ENCODE measurements around the gene RND3.

The RND3 gene

DNA sequence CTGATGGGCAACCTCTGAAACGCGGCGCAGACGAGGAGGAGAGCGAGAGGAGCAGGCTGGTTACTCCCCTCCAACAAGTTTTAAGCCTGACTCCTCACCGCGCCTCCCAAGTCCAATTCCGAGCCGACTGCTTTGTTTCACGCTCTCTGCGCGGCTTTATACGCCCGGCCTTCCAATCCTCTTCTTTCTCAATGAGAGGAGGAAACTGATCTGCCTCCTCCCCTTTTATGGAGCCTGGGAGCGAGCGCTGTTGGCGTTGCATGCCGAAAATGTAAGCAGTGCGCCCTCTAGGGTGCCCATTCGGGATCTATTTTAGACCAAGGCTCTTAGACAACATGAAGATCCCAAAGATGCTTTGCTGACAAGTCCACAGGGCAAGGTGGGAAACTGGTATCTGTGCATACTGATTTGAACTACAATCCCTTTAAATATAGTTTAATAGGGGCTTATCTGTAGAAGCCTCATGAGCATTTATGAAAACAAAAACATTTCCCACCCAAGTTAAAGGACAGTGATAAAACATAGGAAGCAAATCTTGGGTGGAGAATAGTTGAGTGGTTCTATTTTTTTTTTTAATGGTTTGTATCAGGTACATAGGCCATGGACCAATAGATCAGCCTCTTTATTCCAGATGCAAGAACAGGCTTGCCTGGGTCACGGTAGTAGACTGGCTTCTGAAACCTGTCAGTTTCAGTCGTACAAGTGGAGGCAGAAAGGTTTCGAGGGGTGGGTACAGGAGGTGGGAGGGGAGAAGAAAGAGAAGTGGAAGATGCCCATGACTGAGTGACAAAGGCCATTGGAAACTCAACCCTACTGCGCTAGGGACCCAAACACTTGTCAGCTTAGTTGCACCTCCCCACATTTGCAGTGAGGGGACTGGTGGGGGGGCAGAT lies at the start of gene RND3:
Gene RND3, minus strand, starts transcription at position 131 of the 893 bp plus-strand sequence. CDS start 250 bp downstream, outside the sequence.
- DNase-seq, result peak; percentile 100

DNA sequence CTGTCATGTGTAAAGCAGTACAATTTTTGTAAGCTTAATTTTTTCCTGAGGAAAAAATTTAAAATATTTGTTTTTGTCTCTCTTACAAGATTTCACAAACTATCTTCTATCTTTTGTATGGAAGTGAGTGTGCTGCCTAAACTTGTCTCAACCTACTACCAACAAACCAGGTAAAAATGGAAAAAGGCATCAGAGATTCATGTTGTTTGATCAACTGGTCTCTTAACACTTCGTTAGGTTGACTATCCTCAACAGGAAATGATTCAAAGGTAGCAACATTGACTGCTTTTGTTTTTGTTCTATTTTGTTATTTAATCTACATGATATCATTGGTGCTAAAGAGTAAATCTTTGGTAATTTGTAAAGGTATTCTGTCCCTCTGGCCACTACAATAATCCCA lies 47.7 kb upstream of the RND3 start:
- DNase-seq, result no peak

GRCh38 chr2:150532879-150533278 lies 45.4 kb upstream of the RND3 start:
- peak; percentile 84 for DNase-seq

GRCh38 chr2:150532020-150532419 lies 44.6 kb upstream of the RND3 start:
- no peak for DNase-seq

- DNase-seq, result peak; percentile 56
These were observed 44.1 kb upstream of the RND3 start for GRCh38 chr2:150531591-150531990.

DNA sequence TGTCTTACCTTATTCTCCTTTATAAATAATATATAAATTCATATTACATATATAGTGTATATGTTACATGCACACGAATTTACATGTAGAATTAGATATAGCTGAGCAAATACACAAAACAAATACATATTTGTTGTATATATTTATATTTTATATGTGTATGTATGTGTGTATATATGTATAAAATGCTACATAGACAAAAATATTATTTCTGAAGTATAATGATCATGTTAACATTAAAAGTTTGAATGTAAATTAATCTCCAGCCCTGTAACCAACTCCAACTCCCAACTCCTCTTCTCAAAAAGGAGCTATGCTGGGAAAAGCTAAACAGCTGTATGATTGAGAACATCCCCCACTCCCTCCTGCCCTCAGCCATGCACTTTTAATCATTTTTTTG lies 42.7 kb upstream of the RND3 start:
- DNase-seq, result no peak

GRCh38 chr2:150528861-150529801 lies 41.7 kb upstream of the RND3 start:
- peak; percentile 86 for DNase-seq

DNA sequence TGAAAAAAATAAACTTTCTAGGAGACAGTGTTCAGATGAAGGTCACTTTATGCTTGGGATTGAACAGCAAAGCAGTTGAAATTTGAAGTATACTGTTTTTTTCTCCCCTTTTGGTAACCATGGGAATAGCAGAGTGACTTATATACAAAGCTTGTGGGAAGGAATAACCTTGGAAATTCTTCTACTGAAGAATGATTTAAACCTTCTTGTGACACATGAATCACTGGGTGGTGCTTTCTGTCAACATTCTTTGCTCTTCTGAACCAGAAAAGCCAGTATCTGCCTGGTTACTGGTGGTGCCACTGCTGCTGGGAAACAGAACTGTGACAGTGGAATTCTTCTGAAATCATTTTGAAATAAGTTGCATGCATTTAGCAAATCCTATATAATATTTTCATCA lies 39.4 kb upstream of the RND3 start:
- peak; percentile 91 for DNase-seq

- DNase-seq, result no peak
These were observed 38.5 kb upstream of the RND3 start for GRCh38 chr2:150526006-150526405.

- DNase-seq, result no peak
These were observed 34.8 kb upstream of the RND3 start for GRCh38 chr2:150522269-150522668.

GRCh38 chr2:150520887-150521664 lies 33.6 kb upstream of the RND3 start:
- peak; percentile 62 for DNase-seq

DNA sequence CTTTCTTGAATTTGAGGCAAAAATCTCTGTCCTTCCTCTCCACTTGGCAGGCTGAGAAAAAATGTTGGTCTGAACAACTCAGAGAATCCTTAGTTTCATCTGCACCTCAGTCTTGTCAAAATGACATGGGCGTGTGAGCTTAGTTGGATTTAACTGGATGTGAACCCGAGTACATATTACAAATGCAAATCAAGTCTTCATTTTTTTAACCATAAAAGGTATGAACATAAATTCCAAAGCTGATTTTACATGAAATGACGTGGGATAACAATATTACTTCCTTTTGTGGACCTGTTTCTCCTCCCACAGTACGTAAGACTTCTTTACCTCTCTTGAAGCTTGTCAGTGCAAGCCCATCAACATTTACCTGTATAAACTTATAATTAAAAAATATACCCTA lies 32.6 kb upstream of the RND3 start:
- no peak for DNase-seq

GRCh38 chr2:150517951-150518680 lies 30.6 kb upstream of the RND3 start:
- DNase-seq, result peak; percentile 55

DNA sequence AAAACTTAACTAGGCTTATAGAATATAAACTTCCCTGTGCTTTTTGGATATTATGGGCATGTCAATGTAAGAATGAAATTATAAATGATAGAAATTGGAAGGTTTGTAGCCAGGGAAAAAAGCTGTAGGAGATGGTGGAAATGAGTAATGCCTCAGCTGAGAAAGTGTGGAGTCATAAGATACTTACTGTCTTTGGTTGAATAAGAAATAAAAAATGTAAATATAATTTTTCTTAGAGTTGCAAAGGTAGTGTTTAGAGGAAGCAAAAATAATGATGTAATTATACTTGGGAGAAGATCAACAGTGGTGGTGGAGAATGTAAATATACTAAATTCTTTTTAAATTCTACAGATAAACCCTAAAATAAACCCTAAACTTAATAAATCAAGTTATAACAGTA lies 26.2 kb upstream of the RND3 start:
- peak; percentile 64 for DNase-seq

- DNase-seq, result no peak
These were observed 21.1 kb upstream of the RND3 start for GRCh38 chr2:150508497-150509137.

GRCh38 chr2:150507071-150507470 lies 19.6 kb upstream of the RND3 start:
- no peak for DNase-seq

DNA sequence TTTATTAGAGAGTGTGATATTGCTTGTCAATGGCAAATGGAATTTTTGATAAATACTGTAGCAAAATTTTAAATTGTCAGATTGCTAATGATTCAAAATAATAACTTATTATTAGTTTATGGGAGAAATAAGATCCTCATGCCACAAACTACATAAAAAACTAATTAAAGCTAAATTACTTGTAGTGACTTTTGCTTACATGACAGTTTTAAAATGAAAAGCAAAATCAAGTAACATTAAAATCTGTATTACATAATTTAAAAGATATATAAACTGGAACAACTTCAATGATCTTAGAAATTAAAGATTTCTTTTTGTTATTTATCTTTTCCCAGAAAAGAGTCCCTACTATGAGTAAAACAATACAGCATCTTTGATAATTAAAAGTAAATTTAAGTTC lies 17.7 kb upstream of the RND3 start:
- no peak for DNase-seq

GRCh38 chr2:150495993-150496627 lies 8.6 kb upstream of the RND3 start:
- peak; percentile 99 for DNase-seq

GRCh38 chr2:150495001-150495400 lies 7.5 kb upstream of the RND3 start:
- DNase-seq, result no peak

DNA sequence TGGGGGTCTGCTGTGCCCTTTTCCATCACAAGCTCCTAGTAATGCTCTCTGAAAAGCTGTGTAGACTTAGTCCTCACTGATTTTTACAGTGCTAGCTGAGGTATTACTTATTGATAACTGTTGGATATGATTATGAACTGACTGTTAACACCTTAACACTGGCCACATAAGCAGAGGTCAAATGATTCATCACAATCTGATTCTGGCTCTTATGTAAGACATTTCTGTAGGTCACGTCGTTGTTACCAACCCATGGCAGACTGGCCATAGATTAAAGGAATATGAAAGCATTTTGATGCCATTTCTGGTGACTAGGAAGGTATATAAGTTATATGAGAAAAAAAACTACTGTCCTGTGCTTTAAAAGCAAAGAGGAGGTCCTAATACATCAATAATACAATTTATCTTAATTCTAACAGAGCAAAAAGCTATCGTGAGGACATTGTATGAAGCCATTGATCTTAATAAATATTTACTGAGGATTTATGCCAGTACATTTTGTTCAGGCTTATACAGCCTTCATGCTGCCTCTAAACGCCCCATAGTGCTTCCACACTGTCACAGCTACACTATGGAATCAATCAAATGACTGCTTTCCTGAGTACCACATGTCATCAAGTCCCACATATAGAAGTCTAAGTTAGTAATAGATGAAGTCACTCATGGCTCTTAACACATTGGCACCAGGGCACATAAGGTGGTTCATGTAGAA lies 6.9 kb upstream of the RND3 start:
- no peak for DNase-seq

All from fibroblast of upper back skin (primary cell).